DOHH2 (cell line): Measurements from ENCODE around the gene RIPOR3.

Source experiments
- H3F3A ChIP-seq: fragments of 200-600 bp; sonication (generic), shearing (Covaris generic); 2 replicates; pipeline ENCODE4 v1.6.0; 2016; ENCODE audit warnings: antibody characterized with exemption, mild to moderate bottlenecking; ENCODE audit not compliant: control insufficient read depth, insufficient read depth
- H3K27ac ChIP-seq: fragments of 200-600 bp; sonication (generic); 2 replicates; pipeline ENCODE4 v1.5.1; 2014; ENCODE audit warnings: low read depth, mild to moderate bottlenecking, low read length, moderate library complexity
- H3K27me3 ChIP-seq: fragments of 200-600 bp; sonication (generic); 2 replicates; pipeline ENCODE4 v1.6.1; 2014; ENCODE audit warnings: mild to moderate bottlenecking, low read length, mixed read lengths; ENCODE audit not compliant: control insufficient read depth
- H3K36me3 ChIP-seq: fragments of 200-600 bp; sonication (generic); 2 replicates; pipeline ENCODE4 v1.6.1; 2014; ENCODE audit warnings: mild to moderate bottlenecking, low read length, moderate library complexity, mixed read lengths; ENCODE audit not compliant: control insufficient read depth
- H3K4me1 ChIP-seq: fragments of 200-600 bp; sonication (generic); 2 replicates; pipeline ENCODE4 v1.6.1; 2014; ENCODE audit warnings: mild to moderate bottlenecking, low read length, mixed read lengths; ENCODE audit not compliant: control insufficient read depth
- H3K4me2 ChIP-seq: fragments of 200-600 bp; sonication (generic); 2 replicates; pipeline ENCODE4 v1.6.0; 2014; ENCODE audit warnings: mild to moderate bottlenecking, low read length, moderate library complexity
- H3K4me3 ChIP-seq: fragments of 200-600 bp; sonication (generic); 2 replicates; pipeline ENCODE4 v1.5.1; 2014; ENCODE audit warnings: mild to moderate bottlenecking, low read length, mixed read lengths
- H3K79me2 ChIP-seq: fragments of 200-600 bp; sonication (generic); 2 replicates; pipeline ENCODE4 v1.6.1; 2014; ENCODE audit warnings: mild to moderate bottlenecking, low read length, mixed read lengths; ENCODE audit not compliant: control insufficient read depth
- H3K9me2 ChIP-seq: fragments of 200-600 bp; sonication (generic); replicated peaks from 2 replicates; pipeline ENCODE4 v1.6.1; 2014; ENCODE audit warnings: mild to moderate bottlenecking, low read length, mixed read lengths; ENCODE audit not compliant: control insufficient read depth
- H3K9me3 ChIP-seq: fragments of 200-600 bp; sonication (generic); 2 replicates; pipeline ENCODE4 v1.6.1; 2014; ENCODE audit warnings: antibody characterized with exemption, low read length, mixed read lengths; ENCODE audit not compliant: control insufficient read depth, insufficient read depth
- H4K20me1 ChIP-seq: fragments of 200-600 bp; sonication (generic); 2 replicates; pipeline ENCODE4 v1.6.0; 2014; ENCODE audit warnings: low read depth, mild to moderate bottlenecking, antibody characterized with exemption, low read length, moderate library complexity; ENCODE audit not compliant: control insufficient read depth, insufficient read depth
- EZH2phosphoT487 ChIP-seq: fragments of 200-600 bp; sonication (generic); IDR thresholded peaks from 2 replicates; pipeline ENCODE4 v1.6.1; 2017; ENCODE audit warnings: borderline replicate concordance, mild to moderate bottlenecking, antibody characterized with exemption, low read length, moderate library complexity, mixed read lengths
- TF ChIP-seq, protein P1 (sequence below): fragments of 200-600 bp; sonication (generic); IDR thresholded peaks from one replicate; pipeline ENCODE4 v1.5.1; 2014; ENCODE audit warnings: antibody characterized with exemption, mild to moderate bottlenecking, low read depth, low read length; ENCODE audit not compliant: poor library complexity, severe bottlenecking

The RIPOR3 gene

DNA sequence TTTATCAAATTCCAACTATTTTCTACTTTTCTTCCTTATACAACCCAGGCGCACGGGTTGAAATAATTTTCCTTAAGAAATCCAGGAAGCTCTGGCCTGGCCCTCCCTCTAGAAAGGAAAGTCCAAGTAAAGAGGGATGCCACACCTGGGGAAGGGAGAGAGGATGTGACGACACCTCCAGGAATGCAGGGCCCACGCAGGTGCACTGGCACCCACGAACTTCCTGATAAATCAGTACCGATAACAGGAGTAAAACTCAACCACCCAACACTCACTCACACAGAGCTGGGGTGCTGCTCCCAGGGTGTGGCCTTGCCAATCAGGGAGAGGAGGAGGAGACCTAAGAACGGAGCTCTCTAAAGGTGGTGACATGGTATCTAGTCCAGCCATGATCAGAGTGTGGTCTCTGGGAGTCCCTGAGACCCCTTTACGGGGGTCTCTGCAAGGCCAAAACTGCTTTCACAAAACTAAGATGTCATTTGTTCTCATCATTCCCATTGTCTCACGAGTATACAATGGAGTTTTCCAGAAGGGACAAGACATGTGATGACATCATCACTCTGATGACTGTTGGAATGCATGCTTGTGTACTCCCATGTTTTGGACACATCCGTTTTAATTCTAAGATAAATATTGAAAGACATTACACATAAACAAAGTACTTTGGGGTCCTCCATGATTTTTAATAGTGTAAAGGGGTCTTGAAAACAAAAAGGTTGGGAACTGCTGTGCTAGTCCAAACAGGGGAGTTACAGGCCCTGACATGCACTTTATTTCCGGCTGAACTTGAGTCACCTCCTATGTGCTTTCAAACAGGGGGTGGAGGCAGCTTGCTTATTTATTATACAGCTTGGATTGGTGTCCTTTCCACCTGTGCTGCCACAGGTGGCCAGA, 37.9 kb upstream of the RIPOR3 start:
- Histone ChIP-seq H3K4me3 (no peak overlapping the region), H3F3A (no peaks in the 10 kb centered on the region; the same call in 1 of the 2 replicates), H3K9me2 (no peaks in the 10 kb centered on the region), H4K20me1 (no peaks in the 10 kb centered on the region), H3K79me2 (peaks cover 32% of the 10 kb centered on the region), H3K4me1 (peaks cover 22% of the 10 kb centered on the region), H3K9me3 (no peaks in the 10 kb centered on the region), H3K27me3 (no peaks in the 10 kb centered on the region), H3K36me3 (peaks cover 4% of the 10 kb centered on the region), H3K27ac (no peak overlapping the region), H3K4me2 (no peak overlapping the region)
- no peak for TF ChIP-seq EZH2phosphoT487
- TF ChIP-seq, protein P1, sequence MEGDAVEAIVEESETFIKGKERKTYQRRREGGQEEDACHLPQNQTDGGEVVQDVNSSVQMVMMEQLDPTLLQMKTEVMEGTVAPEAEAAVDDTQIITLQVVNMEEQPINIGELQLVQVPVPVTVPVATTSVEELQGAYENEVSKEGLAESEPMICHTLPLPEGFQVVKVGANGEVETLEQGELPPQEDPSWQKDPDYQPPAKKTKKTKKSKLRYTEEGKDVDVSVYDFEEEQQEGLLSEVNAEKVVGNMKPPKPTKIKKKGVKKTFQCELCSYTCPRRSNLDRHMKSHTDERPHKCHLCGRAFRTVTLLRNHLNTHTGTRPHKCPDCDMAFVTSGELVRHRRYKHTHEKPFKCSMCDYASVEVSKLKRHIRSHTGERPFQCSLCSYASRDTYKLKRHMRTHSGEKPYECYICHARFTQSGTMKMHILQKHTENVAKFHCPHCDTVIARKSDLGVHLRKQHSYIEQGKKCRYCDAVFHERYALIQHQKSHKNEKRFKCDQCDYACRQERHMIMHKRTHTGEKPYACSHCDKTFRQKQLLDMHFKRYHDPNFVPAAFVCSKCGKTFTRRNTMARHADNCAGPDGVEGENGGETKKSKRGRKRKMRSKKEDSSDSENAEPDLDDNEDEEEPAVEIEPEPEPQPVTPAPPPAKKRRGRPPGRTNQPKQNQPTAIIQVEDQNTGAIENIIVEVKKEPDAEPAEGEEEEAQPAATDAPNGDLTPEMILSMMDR, result no peak

DNA sequence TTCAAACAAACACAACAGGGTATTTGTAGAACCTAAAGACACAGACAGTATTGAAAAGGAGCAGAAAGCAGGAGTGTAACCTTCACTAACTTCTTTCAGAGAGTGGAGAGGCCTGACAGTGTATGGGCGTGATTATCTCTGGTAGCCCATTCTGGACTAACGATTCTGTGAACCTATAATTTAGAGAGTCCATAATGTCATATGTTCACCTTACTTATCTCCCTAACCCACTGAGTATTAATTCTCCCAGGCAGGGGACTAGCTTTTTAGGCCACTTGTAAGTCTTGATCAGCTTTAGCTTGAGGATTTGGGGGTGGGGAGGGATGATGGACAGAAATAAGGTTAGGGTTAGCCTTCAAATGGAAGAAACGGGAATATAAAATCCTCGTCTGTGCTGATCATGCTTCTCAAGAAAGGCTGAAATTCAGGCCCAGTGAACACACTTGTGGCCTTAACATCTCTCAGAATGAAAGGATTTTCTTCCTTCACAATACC, 37.2 kb upstream of the RIPOR3 start:
- Histone ChIP-seq H3K79me2 (peaks cover 25% of the 10 kb centered on the region), H3K9me2 (no peaks in the 10 kb centered on the region), H3K4me1 (peaks cover 22% of the 10 kb centered on the region), H3K9me3 (no peaks in the 10 kb centered on the region), H3K36me3 (peaks cover 4% of the 10 kb centered on the region), H3K27ac (no peak overlapping the region), H3F3A (no peaks in the 10 kb centered on the region; the same call in 1 of the 2 replicates), H3K4me3 (no peak overlapping the region), H4K20me1 (no peaks in the 10 kb centered on the region), H3K27me3 (no peaks in the 10 kb centered on the region), H3K4me2 (no peak overlapping the region)
- TF ChIP-seq EZH2phosphoT487, result no peak
- TF ChIP-seq, protein P1, result no peak

DNA sequence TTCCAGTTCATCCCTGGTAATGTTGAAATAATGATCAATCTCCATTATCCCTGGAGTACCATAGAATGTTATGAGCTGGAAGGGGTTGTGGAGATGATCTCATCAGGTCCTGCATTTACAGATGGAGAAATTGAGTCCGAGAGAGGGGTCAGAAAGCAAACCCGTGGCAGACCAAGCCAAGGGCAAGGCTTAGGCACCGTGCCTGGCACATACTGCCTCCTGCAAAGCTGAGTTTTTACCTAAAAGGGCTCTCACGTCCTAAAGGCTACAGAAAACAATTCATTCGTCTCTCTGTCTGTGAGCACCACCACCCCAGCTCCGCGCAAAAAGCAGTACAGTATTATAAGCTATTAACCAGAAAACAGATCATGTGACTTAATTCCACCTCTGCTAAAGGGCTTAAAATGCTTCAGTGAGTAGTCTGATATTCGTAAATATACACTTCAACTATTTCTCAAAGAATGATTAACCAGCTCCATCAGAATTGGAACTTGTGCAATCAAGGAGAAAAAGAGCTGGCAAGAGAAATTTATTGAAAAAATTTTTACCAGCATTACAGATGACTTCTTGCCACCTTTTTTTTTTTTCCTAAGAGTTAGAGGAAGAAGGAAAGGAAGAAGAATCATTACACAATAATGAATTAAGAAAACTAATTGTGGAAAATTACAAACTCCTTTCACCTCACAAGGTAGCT, 36.6 kb upstream of the RIPOR3 start:
- Histone ChIP-seq H3K27ac (no peak overlapping the region), H3K9me2 (no peaks in the 10 kb centered on the region), H3F3A (no peaks in the 10 kb centered on the region), H3K9me3 (no peaks in the 10 kb centered on the region), H3K79me2 (peaks cover 19% of the 10 kb centered on the region), H3K36me3 (peaks cover 4% of the 10 kb centered on the region), H3K4me2 (no peak overlapping the region), H3K4me1 (peaks cover 17% of the 10 kb centered on the region), H4K20me1 (no peaks in the 10 kb centered on the region), H3K27me3 (no peaks in the 10 kb centered on the region), H3K4me3 (no peak overlapping the region)
- no peak for TF ChIP-seq EZH2phosphoT487
- TF ChIP-seq, protein P1, result no peak
